K562 (cell line): ENCODE measurements around the gene PSMD9. TPM values are rescaled to one million over a fixed set of nuclear protein-coding genes. Genes with fewer than 3 reads are reported as not detected.

Experiments used
- CBFA2T2 ChIP-seq: fragments of 450-650 bp; conservative IDR thresholded peaks from 2 replicates; pipeline ENCODE4 v1.6.1; 2017; ENCODE audit warnings: mild to moderate bottlenecking
- GABPA ChIP-seq: fragments of 200-800 bp; sonication (Bioruptor generic); conservative IDR thresholded peaks from 2 replicates; pipeline ENCODE4 v1.6.1; 2016; ENCODE audit warnings: low read depth, missing genetic modification characterization, missing compliant biosample characterization
- HSF4 ChIP-seq: fragments of 250-450 bp; sonication (Bioruptor Pico); IDR thresholded peaks from 2 replicates; pipeline ENCODE4 v2.1.2; 2022; ENCODE audit warnings: mild to moderate bottlenecking, moderate library complexity, borderline replicate concordance
- ID3 ChIP-seq, 2 experiments: fragments of 250-450 bp in 1 of 2; fragments of 450-650 bp in 1 of 2; sonication (Bioruptor Pico) in 1 of 2; IDR thresholded peaks; 2 replicates each; pipeline versions ENCODE4 v1.6.1 to v1.8.0; 2016 to 2021; ENCODE audit warnings: mild to moderate bottlenecking in 2 of 2, moderate library complexity in 2 of 2, missing compliant biosample characterization in 1 of 2, missing genetic modification characterization in 1 of 2
- KLF13 ChIP-seq: fragments of 450-650 bp; IDR thresholded peaks from 2 replicates; pipeline ENCODE4 v1.6.1; 2016; ENCODE audit warnings: missing genetic modification characterization, low read depth, mild to moderate bottlenecking, missing compliant biosample characterization, moderate library complexity, borderline replicate concordance
- MIER1 ChIP-seq: fragments of 450-650 bp; IDR thresholded peaks from 2 replicates; pipeline ENCODE4 v1.6.1; 2016; ENCODE audit warnings: antibody characterized with exemption, mild to moderate bottlenecking, low read depth
- SMAD2 ChIP-seq: fragments of 150-350 bp; IDR thresholded peaks from 2 replicates; pipeline ENCODE4 v1.6.1; 2014; ENCODE audit warnings: low read depth, mild to moderate bottlenecking, low read length
- YY1 ChIP-seq, 3 experiments: IDR thresholded peaks; 2 replicates each; pipeline ENCODE4 v1.6.1; 2011; ENCODE audit warnings: low read length in 2 of 3, mild to moderate bottlenecking in 2 of 3, moderate library complexity in 2 of 3, borderline replicate concordance in 1 of 3, control low read depth in 1 of 3, low read depth in 1 of 3; ENCODE audit not compliant: insufficient read depth in 3 of 3, insufficient replicate concordance in 2 of 3, control insufficient read depth in 1 of 3, insufficient read length in 1 of 3; ENCODE audit errors: extremely low read depth in 1 of 3
- ZNF318 ChIP-seq, 2 experiments: fragments of 450-650 bp; IDR thresholded peaks; 2 replicates each; pipeline ENCODE4 v1.6.1; 2016; ENCODE audit warnings: mild to moderate bottlenecking in 2 of 2, borderline replicate concordance in 1 of 2, low read depth in 1 of 2, moderate library complexity in 1 of 2
- polyA plus RNA-seq, 8 experiments: library from polyadenylated mRNA; depleted of rRNA in 4 of 8; stranded (reverse) in 5 of 8; unstranded in 3 of 8; fragments of >200 nt; fragmentation: Nextera tagmentation in 2 of 8; fragmentation: Illumina TruSeq in 1 of 8; extraction: Ambion mirVana in 2 of 8; extraction: Trizol in 1 of 8; gene quantifications; 2 replicates each; pipeline versions ENCODE4 v1.2.1 to v1.2.3, GENCODE V29; 2011 to 2014; ENCODE audit warnings: inconsistent platforms in 1 of 8, missing spikeins in 1 of 8
- total RNA-seq, 7 experiments: library from RNA; depleted of rRNA in 6 of 7; stranded (reverse); fragments of >200 nt in 6 of 7; fragmentation: Illumina TruSeq in 2 of 7; extraction: Trizol in 2 of 7; gene quantifications; 2 replicates each; pipeline versions ENCODE4 v1.2.1 to v1.2.3, GENCODE V29; 2011 to 2021; ENCODE audit warnings: low replicate concordance in 1 of 7
- TF ChIP-seq, protein P1 (sequence below): fragments of 450-650 bp; formaldehyde crosslinking; IDR thresholded peaks from 2 replicates; pipeline ENCODE4 v1.4.0; 2022; ENCODE audit warnings: missing genetic modification characterization
- TF ChIP-seq, protein P2 (sequence below): fragments of 450-650 bp; formaldehyde crosslinking; IDR thresholded peaks from 2 replicates; pipeline ENCODE4 v1.4.0; 2020; ENCODE audit warnings: mild to moderate bottlenecking, mixed read lengths

The PSMD9 gene
- total and polyA plus RNA-seq, 9 of the 15 experiments (the other 6 are each of a cell fraction or from before 2014, with no cell fraction given): 12.2 to 143 (median 61.3) TPM

DNA sequence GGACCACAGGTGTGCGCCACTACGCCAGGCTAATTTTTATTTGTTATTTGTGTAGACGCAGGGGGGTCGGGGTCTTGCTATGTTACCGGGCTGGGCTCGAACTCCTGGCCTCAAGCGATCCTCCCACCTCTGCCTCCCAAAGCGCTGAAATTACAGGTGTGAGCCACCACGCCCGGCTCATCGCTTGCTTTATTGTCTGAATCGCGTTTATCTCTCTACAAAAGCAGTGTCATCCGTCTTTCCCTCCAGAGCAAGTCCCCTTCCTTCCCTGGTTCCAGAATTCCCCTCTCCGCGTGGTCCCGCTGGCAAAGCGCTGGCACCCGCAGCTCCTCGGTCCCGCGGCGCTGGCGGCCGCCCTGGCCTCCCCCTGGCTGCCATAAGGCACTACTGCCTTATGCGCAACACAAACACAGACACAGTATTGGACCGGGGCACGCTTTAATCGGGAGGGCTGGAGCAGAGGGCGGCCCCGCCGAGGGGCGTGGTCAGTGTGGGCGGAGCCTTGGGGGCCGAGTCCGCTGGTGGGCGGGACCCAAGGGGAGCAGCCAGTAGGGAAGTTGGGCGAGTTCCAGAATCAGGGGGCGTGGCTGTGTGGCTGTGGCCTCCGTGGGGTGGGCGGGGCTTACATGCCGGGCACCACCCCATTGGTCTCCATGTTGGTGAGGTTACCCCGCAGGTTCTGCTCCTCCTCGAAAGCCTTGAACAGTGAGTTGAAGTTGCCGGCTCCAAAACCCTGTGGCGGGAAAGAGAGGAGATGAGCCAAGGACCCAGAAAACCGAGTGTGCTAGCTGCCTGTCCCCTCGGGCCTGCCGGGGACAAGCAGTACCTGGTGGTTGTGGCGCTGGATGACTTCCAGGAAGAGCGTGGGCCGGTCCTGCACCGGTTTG, 49.2 kb upstream of the PSMD9 start (continued):
- TF ChIP-seq ZNF318 (IDR thresholded peaks at IDR 0.05; ENCODE audit: borderline replicate concordance in 1 of 2, low read depth in 1 of 2) (no peak), GABPA (no peak), SMAD2 (no peak), MIER1 (no peak; the same call in 1 of the 2 replicates), KLF13 (tag) (peak; percentile 95), ID3 (CRISPR knock-in tag; IDR thresholded peaks at IDR 0.05) (no peak), ID3 (tag; IDR thresholded peaks at IDR 0.05) (no peak), HSF4 (CRISPR knock-in tag) (no peak), CBFA2T2 (no peak), YY1 (IDR thresholded peaks at IDR 0.05; ENCODE audit: borderline replicate concordance in 1 of 3, control insufficient read depth in 1 of 3, extremely low read depth in 1 of 3, insufficient read depth in 3 of 3, insufficient read length in 1 of 3, insufficient replicate concordance in 2 of 3, low read depth in 1 of 3, low read length in 2 of 3) (peak in 2 of 3 experiments; percentile 66 to 73)
- TF ChIP-seq, protein P1, sequence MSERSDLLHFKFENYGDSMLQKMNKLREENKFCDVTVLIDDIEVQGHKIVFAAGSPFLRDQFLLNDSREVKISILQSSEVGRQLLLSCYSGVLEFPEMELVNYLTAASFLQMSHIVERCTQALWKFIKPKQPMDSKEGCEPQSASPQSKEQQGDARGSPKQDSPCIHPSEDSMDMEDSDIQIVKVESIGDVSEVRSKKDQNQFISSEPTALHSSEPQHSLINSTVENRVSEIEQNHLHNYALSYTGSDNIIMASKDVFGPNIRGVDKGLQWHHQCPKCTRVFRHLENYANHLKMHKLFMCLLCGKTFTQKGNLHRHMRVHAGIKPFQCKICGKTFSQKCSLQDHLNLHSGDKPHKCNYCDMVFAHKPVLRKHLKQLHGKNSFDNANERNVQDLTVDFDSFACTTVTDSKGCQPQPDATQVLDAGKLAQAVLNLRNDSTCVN (CRISPR knock-in tag): no peak
- TF ChIP-seq, protein P2, sequence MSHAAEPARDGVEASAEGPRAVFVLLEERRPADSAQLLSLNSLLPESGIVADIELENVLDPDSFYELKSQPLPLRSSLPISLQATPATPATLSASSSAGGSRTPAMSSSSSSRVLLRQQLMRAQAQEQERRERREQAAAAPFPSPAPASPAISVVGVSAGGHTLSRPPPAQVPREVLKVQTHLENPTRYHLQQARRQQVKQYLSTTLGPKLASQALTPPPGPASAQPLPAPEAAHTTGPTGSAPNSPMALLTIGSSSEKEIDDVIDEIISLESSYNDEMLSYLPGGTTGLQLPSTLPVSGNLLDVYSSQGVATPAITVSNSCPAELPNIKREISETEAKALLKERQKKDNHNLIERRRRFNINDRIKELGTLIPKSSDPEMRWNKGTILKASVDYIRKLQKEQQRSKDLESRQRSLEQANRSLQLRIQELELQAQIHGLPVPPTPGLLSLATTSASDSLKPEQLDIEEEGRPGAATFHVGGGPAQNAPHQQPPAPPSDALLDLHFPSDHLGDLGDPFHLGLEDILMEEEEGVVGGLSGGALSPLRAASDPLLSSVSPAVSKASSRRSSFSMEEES (CRISPR knock-in tag): no peak
